ENCODE data around the gene ABCC3. TPM values are rescaled to one million over a fixed set of nuclear protein-coding genes. Genes with fewer than 3 reads are reported as not detected.

ABCC3 gene
- total RNA-seq, 1 experiment from 2014 or later, result 66.2 TPM

GRCh38 chr17:50653738-50654137 lies 19.1 kb downstream of the ABCC3 start:
- no peaks in the 10 kb centered on the region for H3K79me2 ChIP-seq (ENCODE audit: insufficient read depth, low read length)
- H3K9me3 ChIP-seq (ENCODE audit: control insufficient read depth in 1 of 2, insufficient read depth in 1 of 2, low read depth in 1 of 2, low read length in 2 of 2), result no peaks in the 10 kb centered on the region
- no peak for DNase-seq (ENCODE audit: low read depth, low spot score)
- H3K27me3 ChIP-seq (ENCODE audit: insufficient read depth, low read length), result no peaks in the 10 kb centered on the region
- no peak for TF ChIP-seq EZH2phosphoT487 (IDR thresholded peaks at IDR 0.05; ENCODE audit: borderline replicate concordance)
- no peak for TF ChIP-seq ZFX (IDR thresholded peaks at IDR 0.05)
- no peak for TF ChIP-seq ZBTB33 (IDR thresholded peaks at IDR 0.05; ENCODE audit: extremely low read depth, insufficient replicate concordance, low read length)
- no peak for TF ChIP-seq REST (IDR thresholded peaks at IDR 0.05; ENCODE audit: low read depth)
- no peak for TF ChIP-seq ATF3 (IDR thresholded peaks at IDR 0.05)
- TF ChIP-seq YY1 (IDR thresholded peaks at IDR 0.05; ENCODE audit: extremely low read depth, insufficient replicate concordance, low read depth, low read length), result no peak
- no peak for TF ChIP-seq TCF7L2 (IDR thresholded peaks at IDR 0.05; ENCODE audit: borderline replicate concordance, extremely low read depth, insufficient read depth, insufficient read length)
- TF ChIP-seq SP1 (IDR thresholded peaks at IDR 0.05; ENCODE audit: low read depth), result no peak
- no peak for TF ChIP-seq SIN3A (IDR thresholded peaks at IDR 0.05; ENCODE audit: low read depth)
- no peak for TF ChIP-seq POLR2AphosphoS5 (IDR thresholded peaks at IDR 0.05; ENCODE audit: low read depth, low read length)
- TF ChIP-seq, protein P1, sequence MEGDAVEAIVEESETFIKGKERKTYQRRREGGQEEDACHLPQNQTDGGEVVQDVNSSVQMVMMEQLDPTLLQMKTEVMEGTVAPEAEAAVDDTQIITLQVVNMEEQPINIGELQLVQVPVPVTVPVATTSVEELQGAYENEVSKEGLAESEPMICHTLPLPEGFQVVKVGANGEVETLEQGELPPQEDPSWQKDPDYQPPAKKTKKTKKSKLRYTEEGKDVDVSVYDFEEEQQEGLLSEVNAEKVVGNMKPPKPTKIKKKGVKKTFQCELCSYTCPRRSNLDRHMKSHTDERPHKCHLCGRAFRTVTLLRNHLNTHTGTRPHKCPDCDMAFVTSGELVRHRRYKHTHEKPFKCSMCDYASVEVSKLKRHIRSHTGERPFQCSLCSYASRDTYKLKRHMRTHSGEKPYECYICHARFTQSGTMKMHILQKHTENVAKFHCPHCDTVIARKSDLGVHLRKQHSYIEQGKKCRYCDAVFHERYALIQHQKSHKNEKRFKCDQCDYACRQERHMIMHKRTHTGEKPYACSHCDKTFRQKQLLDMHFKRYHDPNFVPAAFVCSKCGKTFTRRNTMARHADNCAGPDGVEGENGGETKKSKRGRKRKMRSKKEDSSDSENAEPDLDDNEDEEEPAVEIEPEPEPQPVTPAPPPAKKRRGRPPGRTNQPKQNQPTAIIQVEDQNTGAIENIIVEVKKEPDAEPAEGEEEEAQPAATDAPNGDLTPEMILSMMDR (IDR thresholded peaks at IDR 0.05 in 2 of 3, conservative IDR thresholded peaks at IDR 0.05 in 1 of 3; ENCODE audit: borderline replicate concordance in 1 of 3, insufficient read depth in 1 of 3, low read depth in 2 of 3, low read length in 2 of 3), result no peak
- TF ChIP-seq FOSL1 (IDR thresholded peaks at IDR 0.05; ENCODE audit: low read depth), result no peak
- no peak for TF ChIP-seq CEBPB (IDR thresholded peaks at IDR 0.05; ENCODE audit: low read depth)
- no peak for TF ChIP-seq EZH2 (IDR thresholded peaks at IDR 0.05)
- no peak for TF ChIP-seq ELF1 (IDR thresholded peaks at IDR 0.05; ENCODE audit: borderline replicate concordance, low read depth)
- no peak for TF ChIP-seq POLR2A (IDR thresholded peaks at IDR 0.05; ENCODE audit: borderline replicate concordance, extremely low read depth, insufficient read depth, insufficient read length)
- TF ChIP-seq ZNF274 (IDR thresholded peaks at IDR 0.05; ENCODE audit: low read depth, low read length), result no peak
- TF ChIP-seq RAD21 (IDR thresholded peaks at IDR 0.05; ENCODE audit: low read depth), result no peak
- TF ChIP-seq CBX3 (IDR thresholded peaks at IDR 0.05; ENCODE audit: low read depth), result no peak
- no peak for TF ChIP-seq SRF (IDR thresholded peaks at IDR 0.05; ENCODE audit: low read depth)
- BruUV-seq (replicated peaks), result no TSS peak
- H4K20me1 ChIP-seq (ENCODE audit: insufficient read depth), result no peaks in the 10 kb centered on the region
- intact Hi-C loops (cut with micrococcal nuclease), result no loop called here
- H3K4me1 ChIP-seq (ENCODE audit: control insufficient read depth in 1 of 2, insufficient read depth in 2 of 2, low read length in 2 of 2), result peaks cover 14 to 37% of the 10 kb centered on the region in 2 experiments; a peak in 3 of 4 replicates
- H3K9me2 ChIP-seq (ENCODE audit: insufficient read depth), result no peaks in the 10 kb centered on the region
- ATAC-seq, result no peak
- no peak overlapping the region for H3K4me3 ChIP-seq (replicated peaks in 1 of 2; ENCODE audit: low read depth in 1 of 2, low read length in 2 of 2)
- ChIA-PET CTCF (interaction anchor here (2.0 kb wide), 1 partner anchor 14 kb away, joined by 7 read pairs; no protein-coding TSS in a partner anchor), RAD21 (ENCODE audit: low non-redundant PET in 1 of 2, low total read pairs in 2 of 2, uncharacterized antibody in 2 of 2, unreplicated experiment in 2 of 2) (no interaction called here), POLR2A (interaction anchor here (0.7 to 4.6 kb wide), 6 partner anchors 8 to 213 kb away, joined by 3 to 40 read pairs (median 4); partner anchors contain the start of gene TOB1)
- H2AFZ ChIP-seq (ENCODE audit: low read depth, low read length, poor library complexity, severe bottlenecking), result no peak overlapping the region
- H3K36me3 ChIP-seq (ENCODE audit: control insufficient read depth in 1 of 2, insufficient read depth in 2 of 2, low read length in 2 of 2), result no peaks in the 10 kb centered on the region
- no peak overlapping the region for H3K9ac ChIP-seq (ENCODE audit: low read length)
- no peak overlapping the region for H3K27ac ChIP-seq (ENCODE audit: low read depth, low read length)
- no peak overlapping the region for H3K4me2 ChIP-seq (ENCODE audit: low read length)
